CD4-positive, alpha-beta memory T cell (primary cell): ENCODE results near the gene MYO7B. TPM values are rescaled to one million over a fixed set of nuclear protein-coding genes. Genes with fewer than 3 reads are reported as not detected.

ENCODE experiments used
- CTCF ChIA-PET: fragments of 350-600 bp; sonication (Branson Sonifier 250); formaldehyde crosslinking; loops from one replicate; lab custom pipeline; 2021; ENCODE audit warnings: inconsistent platforms; ENCODE audit not compliant: partially characterized antibody; lab: Charles Lee
- POLR2A ChIA-PET: fragments of 350-600 bp; sonication (Branson Sonifier 250); formaldehyde crosslinking; loops from one replicate; lab custom pipeline; 2021; ENCODE audit not compliant: partially characterized antibody; lab: Charles Lee
- DNase-seq, 5 donors: peaks; one replicate each; pipeline versions ENCODE4 v3.0.0 to v3.0.0-alpha.2; 2020 to 2022; ENCODE audit warnings: mixed read lengths in 1 of 5
- H3K27ac ChIP-seq: one replicate; pipeline ENCODE4 v1.7.0; 2013; ENCODE audit warnings: low read depth, low read length
- H3K27me3 ChIP-seq: 2 replicates; pipeline ENCODE4 v1.7.0; 2013; ENCODE audit warnings: mild to moderate bottlenecking, low read length, moderate library complexity; ENCODE audit not compliant: insufficient read depth
- H3K36me3 ChIP-seq: 2 replicates; pipeline ENCODE4 v1.7.0; 2013; ENCODE audit warnings: mild to moderate bottlenecking, low read length, moderate library complexity; ENCODE audit not compliant: insufficient read depth
- H3K4me1 ChIP-seq: 2 replicates; pipeline ENCODE4 v1.7.0; 2013; ENCODE audit warnings: mild to moderate bottlenecking, low read length, moderate library complexity; ENCODE audit not compliant: insufficient read depth
- H3K4me3 ChIP-seq, 2 donors: one replicate each; pipeline ENCODE4 v1.7.0; 2013; ENCODE audit warnings: low read length in 2 of 2, mild to moderate bottlenecking in 1 of 2
- H3K9me3 ChIP-seq, 2 donors: one replicate each; pipeline ENCODE4 v1.7.0; 2013; ENCODE audit warnings: low read length in 2 of 2, control low read depth in 1 of 2; ENCODE audit not compliant: control insufficient read depth in 1 of 2
- H3K27ac Mint-ChIP-seq, 7 donors: one replicate each; pipeline ENCODE4 v1.8.0; 2020 to 2021; ENCODE audit warnings: mixed read lengths in 7 of 7, mild to moderate bottlenecking in 6 of 7, inconsistent platforms in 3 of 7, moderate library complexity in 3 of 7
- H3K27me3 Mint-ChIP-seq, 2 donors: one replicate each; pipeline ENCODE4 v1.8.0; 2020 to 2021; ENCODE audit warnings: mixed read lengths in 2 of 2
- H3K36me3 Mint-ChIP-seq, 2 donors: one replicate each; pipeline ENCODE4 v1.8.0; 2020 to 2021; ENCODE audit warnings: mixed read lengths in 2 of 2, inconsistent platforms in 1 of 2, mild to moderate bottlenecking in 1 of 2
- H3K4me1 Mint-ChIP-seq, 4 donors: one replicate each; pipeline ENCODE4 v1.8.0; 2020 to 2021; ENCODE audit warnings: mixed read lengths in 4 of 4, mild to moderate bottlenecking in 1 of 4
- H3K4me3 Mint-ChIP-seq, 8 donors: one replicate each; pipeline ENCODE4 v1.8.0; 2020 to 2021; ENCODE audit warnings: mixed read lengths in 8 of 8, mild to moderate bottlenecking in 7 of 8, moderate library complexity in 6 of 8, inconsistent platforms in 3 of 8
- H3K9me3 Mint-ChIP-seq, 8 donors: one replicate each; pipeline ENCODE4 v1.8.0; 2020 to 2021; ENCODE audit warnings: mixed read lengths in 8 of 8, mild to moderate bottlenecking in 5 of 8, inconsistent platforms in 3 of 8, moderate library complexity in 1 of 8
- intact Hi-C: fragments of 100-400 bp; cut with micrococcal nuclease; formaldehyde crosslinking; loops from one replicate; pipeline ENCODE4 v1.15.1; 2023
- polyA plus RNA-seq, 2 donors: library from polyadenylated mRNA; unstranded; fragments of 300-500 nt; fragmentation: Illumina TruSeq; gene quantifications; one replicate each; pipeline ENCODE4 v1.2.3, GENCODE V29; 2021
- total RNA-seq, 2 experiments: library from RNA; stranded (reverse); gene quantifications; one replicate each; pipeline ENCODE4 v1.2.3, GENCODE V29; 2021

The MYO7B gene
- total and polyA plus RNA-seq, 4 experiments from 2014 or later, result not detected

GRCh38 chr2:127661949-127662510 lies 126.5 kb downstream of the MYO7B start:
- DNase-seq, result no peak
- ChIA-PET CTCF (no interaction called here), POLR2A (no interaction called here)
- Mint-ChIP-seq H3K4me3 (no peak overlapping the region), H3K4me1 (no peaks in the 10 kb centered on the region), H3K27me3 (peaks cover 24 to 43% of the 10 kb centered on the region in 2 donors), H3K9me3 (no peaks in the 10 kb centered on the region), H3K27ac (no peak overlapping the region), H3K36me3 (no peaks in the 10 kb centered on the region)
- intact Hi-C loops, result no loop called here
- Histone ChIP-seq H3K36me3 (no peaks in the 10 kb centered on the region), H3K4me1 (no peaks in the 10 kb centered on the region), H3K27ac (no peak overlapping the region), H3K4me3 (no peak overlapping the region), H3K27me3 (peaks cover 19% of the 10 kb centered on the region), H3K9me3 (no peaks in the 10 kb centered on the region)

DNA sequence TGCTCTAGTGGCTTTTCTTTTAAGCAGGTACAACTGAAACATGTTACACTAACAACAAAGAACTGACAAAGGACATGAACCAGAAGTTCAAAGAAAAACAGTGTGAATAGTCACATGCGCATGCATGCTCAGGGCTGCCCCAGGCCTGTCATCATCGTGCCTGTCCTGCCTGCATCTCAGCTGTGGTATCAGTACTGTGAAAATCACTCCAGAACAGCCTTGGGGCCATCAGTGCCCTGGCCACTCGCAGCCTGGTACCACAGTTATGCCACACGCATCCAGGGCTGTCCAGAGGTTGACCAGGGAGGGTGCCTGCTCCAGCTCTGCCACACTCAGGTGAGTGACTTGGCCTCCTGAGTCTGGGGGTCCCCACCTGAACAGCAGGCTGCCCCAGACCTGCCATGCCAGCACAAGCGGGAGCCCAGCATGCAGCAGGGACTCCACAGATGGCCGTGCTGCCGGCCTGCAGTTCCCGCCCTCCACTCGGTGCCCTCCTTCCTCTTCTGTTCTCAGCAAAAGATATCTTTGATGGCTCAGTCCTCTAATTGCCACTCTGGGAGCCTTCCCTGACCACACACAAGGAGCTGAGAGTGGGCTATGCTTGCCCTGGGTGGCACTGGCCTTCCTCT lies 127.6 kb downstream of the MYO7B start:
- Mint-ChIP-seq H3K4me1 (no peaks in the 10 kb centered on the region), H3K36me3 (no peaks in the 10 kb centered on the region), H3K9me3 (no peaks in the 10 kb centered on the region), H3K4me3 (no peak overlapping the region), H3K27me3 (peaks cover 28 to 46% of the 10 kb centered on the region in 2 donors), H3K27ac (no peak overlapping the region)
- H3K36me3 ChIP-seq, result no peaks in the 10 kb centered on the region
- H3K27me3 ChIP-seq, result peaks cover 19% of the 10 kb centered on the region
- no peaks in the 10 kb centered on the region for H3K4me1 ChIP-seq
- H3K4me3 ChIP-seq, result no peak overlapping the region
- CTCF ChIA-PET, result no interaction called here
- no peak overlapping the region for H3K27ac ChIP-seq
- no peak for DNase-seq
- POLR2A ChIA-PET, result no interaction called here
- intact Hi-C loops, result no loop called here
- H3K9me3 ChIP-seq, result no peaks in the 10 kb centered on the region

DNA sequence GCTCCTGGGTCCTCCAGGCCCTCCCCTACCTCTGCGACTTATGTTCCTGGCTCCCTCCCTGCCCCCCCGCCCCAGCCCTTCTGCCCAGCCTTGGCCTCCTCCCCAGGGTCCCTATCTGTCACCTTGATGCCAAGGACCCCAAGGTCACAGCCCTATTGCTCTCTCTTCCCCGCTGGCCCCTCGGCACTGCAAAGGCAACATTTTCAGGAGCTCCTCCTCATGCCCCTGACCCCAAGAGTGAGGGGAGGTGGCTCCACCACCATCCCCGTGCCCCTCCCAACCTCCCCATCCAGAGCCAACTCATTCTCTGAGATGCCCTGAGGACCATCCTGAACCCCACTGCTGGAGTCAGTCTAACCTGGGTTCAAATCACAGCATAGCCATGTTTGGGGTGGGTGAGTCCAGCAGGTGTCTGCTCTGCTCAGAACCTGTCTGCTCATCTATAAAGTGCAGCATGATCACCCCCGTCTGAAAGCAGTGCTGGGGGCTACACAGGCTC lies 128.1 kb downstream of the MYO7B start:
- Histone ChIP-seq H3K27ac (no peak overlapping the region), H3K9me3 (no peaks in the 10 kb centered on the region), H3K36me3 (no peaks in the 10 kb centered on the region), H3K4me3 (no peak overlapping the region), H3K27me3 (peaks cover 19% of the 10 kb centered on the region), H3K4me1 (no peaks in the 10 kb centered on the region)
- Mint-ChIP-seq H3K27me3 (peaks cover 28 to 46% of the 10 kb centered on the region in 2 donors), H3K36me3 (no peaks in the 10 kb centered on the region), H3K9me3 (no peaks in the 10 kb centered on the region), H3K4me1 (no peaks in the 10 kb centered on the region), H3K4me3 (no peak overlapping the region), H3K27ac (no peak overlapping the region)
- no peak for DNase-seq
- POLR2A ChIA-PET, result no interaction called here
- intact Hi-C loops, result no loop called here
- CTCF ChIA-PET, result interaction anchor here (1.3 kb wide), 1 partner anchor 13 kb away, joined by 5 read pairs; no protein-coding TSS in a partner anchor

- H3K27me3 ChIP-seq, result peaks cover 19% of the 10 kb centered on the region
- POLR2A ChIA-PET, result no interaction called here
Observed at GRCh38 chr2:127664065-127664894, 128.8 kb downstream of the MYO7B start.

GRCh38 chr2:127664895-127665225 lies 129.4 kb downstream of the MYO7B start:
- H3K4me3 Mint-ChIP-seq, result no peak overlapping the region
- CTCF ChIA-PET, result interaction anchor here (1.3 kb wide), 1 partner anchor 14 kb away, joined by 5 read pairs; no protein-coding TSS in a partner anchor

More at GRCh38 chr2:127664065-127664894, 128.8 kb downstream of the MYO7B start:
- H3K36me3 Mint-ChIP-seq, result no peaks in the 10 kb centered on the region
- H3K4me3 ChIP-seq, result no peak overlapping the region
- no peaks in the 10 kb centered on the region for H3K4me1 Mint-ChIP-seq
- CTCF ChIA-PET, result interaction anchor here (1.3 kb wide), 1 partner anchor 14 kb away, joined by 5 read pairs; no protein-coding TSS in a partner anchor
- H3K27ac Mint-ChIP-seq, result no peak overlapping the region
- intact Hi-C loops, result no loop called here
- H3K9me3 Mint-ChIP-seq, result peaks cover 0 to 3% (median 0%) of the 10 kb centered on the region in 8 donors
- no peaks in the 10 kb centered on the region for H3K36me3 ChIP-seq
- H3K4me1 ChIP-seq, result no peaks in the 10 kb centered on the region
- H3K27ac ChIP-seq, result no peak overlapping the region
- no peak overlapping the region for H3K4me3 Mint-ChIP-seq
- H3K27me3 Mint-ChIP-seq, result peaks cover 32 to 46% of the 10 kb centered on the region in 2 donors
- H3K9me3 ChIP-seq, result no peaks in the 10 kb centered on the region
- no peak for DNase-seq

GRCh38 chr2:127665267-127665893 lies 129.9 kb downstream of the MYO7B start:
- Histone ChIP-seq H3K4me3 (no peak overlapping the region), H3K36me3 (no peaks in the 10 kb centered on the region), H3K27ac (no peak overlapping the region), H3K27me3 (peaks cover 19% of the 10 kb centered on the region), H3K9me3 (no peaks in the 10 kb centered on the region), H3K4me1 (no peaks in the 10 kb centered on the region)
- Mint-ChIP-seq H3K27me3 (peaks cover 35 to 51% of the 10 kb centered on the region in 2 donors), H3K4me1 (no peaks in the 10 kb centered on the region), H3K9me3 (peaks cover 0 to 6% (median 0%) of the 10 kb centered on the region in 8 donors), H3K27ac (no peak overlapping the region), H3K4me3 (no peak overlapping the region), H3K36me3 (no peaks in the 10 kb centered on the region)
- intact Hi-C loops, result no loop called here
- CTCF ChIA-PET, result interaction anchor here (1.3 kb wide), 1 partner anchor 15 kb away, joined by 5 read pairs; no protein-coding TSS in a partner anchor
- no peak for DNase-seq
- POLR2A ChIA-PET, result no interaction called here

More at GRCh38 chr2:127664895-127665225, 129.4 kb downstream of the MYO7B start:
- POLR2A ChIA-PET, result no interaction called here
- H3K36me3 ChIP-seq, result no peaks in the 10 kb centered on the region
- no peaks in the 10 kb centered on the region for H3K4me1 ChIP-seq
- H3K27ac ChIP-seq, result no peak overlapping the region
- Mint-ChIP-seq H3K9me3 (peaks cover 0 to 3% (median 0%) of the 10 kb centered on the region in 8 donors), H3K36me3 (no peaks in the 10 kb centered on the region), H3K4me1 (no peaks in the 10 kb centered on the region), H3K27ac (no peak overlapping the region), H3K27me3 (peaks cover 34 to 46% of the 10 kb centered on the region in 2 donors)
- H3K9me3 ChIP-seq, result no peaks in the 10 kb centered on the region
- H3K27me3 ChIP-seq, result peaks cover 19% of the 10 kb centered on the region
- DNase-seq, result no peak
- intact Hi-C loops, result no loop called here
- H3K4me3 ChIP-seq, result no peak overlapping the region
